Smooth muscle cell (in vitro differentiated cells): ENCODE results near the gene PXDN. TPM values are rescaled to one million over a fixed set of nuclear protein-coding genes. Genes with fewer than 3 reads are reported as not detected.

Experiments
- DNase-seq: peaks from one replicate; lab custom pipeline; 2025; ENCODE audit not compliant: unreplicated experiment; lab: John Stamatoyannopoulos, UW
- H2AFZ ChIP-seq: fragments of 200-600 bp; sonication (generic); 2 replicates; pipeline ENCODE4 v1.6.0; 2016; ENCODE audit warnings: antibody characterized with exemption, low read depth, mild to moderate bottlenecking
- H3F3A ChIP-seq: fragments of 200-600 bp; sonication (generic); 2 replicates; pipeline ENCODE4 v1.6.0; 2017; ENCODE audit warnings: antibody characterized with exemption, low read depth
- H3K27ac ChIP-seq: fragments of 200-600 bp; sonication (generic); 2 replicates; pipeline ENCODE4 v1.5.1; 2016; ENCODE audit warnings: low read depth, mild to moderate bottlenecking
- H3K27me3 ChIP-seq: fragments of 200-600 bp; sonication (generic); 2 replicates; pipeline ENCODE4 v1.6.1; 2016; ENCODE audit warnings: low read depth, mild to moderate bottlenecking
- H3K36me3 ChIP-seq: fragments of 200-600 bp; sonication (generic); 2 replicates; pipeline ENCODE4 v1.5.1; 2016; ENCODE audit warnings: low read depth
- H3K4me1 ChIP-seq: fragments of 200-600 bp; sonication (generic); 2 replicates; pipeline ENCODE4 v1.5.1; 2016; ENCODE audit warnings: low read depth
- H3K4me2 ChIP-seq: fragments of 200-600 bp; sonication (generic); 2 replicates; pipeline ENCODE4 v1.6.0; 2016; ENCODE audit warnings: mild to moderate bottlenecking
- H3K4me3 ChIP-seq: fragments of 200-600 bp; sonication (generic); 2 replicates; pipeline ENCODE4 v1.5.1; 2016; ENCODE audit warnings: mild to moderate bottlenecking
- H3K79me2 ChIP-seq: fragments of 200-600 bp; sonication (generic); 2 replicates; pipeline ENCODE4 v1.6.0; 2016; ENCODE audit warnings: low read depth, mild to moderate bottlenecking
- H3K9ac ChIP-seq: fragments of 200-600 bp; sonication (generic); 2 replicates; pipeline ENCODE4 v1.6.0; 2016; ENCODE audit warnings: low read depth
- H3K9me3 ChIP-seq: fragments of 200-600 bp; sonication (generic); replicated peaks from 2 replicates; pipeline ENCODE4 v1.5.1; 2016; ENCODE audit warnings: low read depth
- H4K20me1 ChIP-seq: fragments of 200-600 bp; sonication (generic); 2 replicates; pipeline ENCODE4 v1.6.0; 2016; ENCODE audit warnings: low read depth
- CTCF ChIP-seq: fragments of 200-600 bp; sonication (generic); IDR thresholded peaks from 2 replicates; pipeline ENCODE4 v1.5.1; 2017; ENCODE audit warnings: borderline replicate concordance, mild to moderate bottlenecking, antibody characterized with exemption; ENCODE audit not compliant: insufficient read depth, poor library complexity, severe bottlenecking
- WGBS: methylation state at CpG from one replicate; pipeline ENCODE4 v1.1.7; 2016; ENCODE audit warnings: low lambda C conversion rate; 5-methylcytosine and 5-hydroxymethylcytosine counted together
- polyA plus RNA-seq: library from polyadenylated mRNA; unstranded; fragments of >200 nt; fragmentation: Nextera tagmentation; extraction: Ambion mirVana; gene quantifications from 2 replicates; pipeline ENCODE4 v1.2.1, GENCODE V29; 2016
- total RNA-seq: library from RNA; depleted of rRNA; stranded (reverse); fragments of >200 nt; gene quantifications from 2 replicates; pipeline ENCODE4 v1.2.3, GENCODE V29; 2014

PXDN gene
- total and polyA plus RNA-seq, 2 experiments from 2014 or later = 328 to 333 TPM

GRCh38 chr2:1658394-1659151 lies 85.7 kb downstream of the PXDN start:
- H3K79me2 ChIP-seq = peaks cover 3% of the 10 kb centered on the region
- no peak overlapping the region for H3K27ac ChIP-seq
- H3K9ac ChIP-seq = no peak overlapping the region
- no peak overlapping the region for H2AFZ ChIP-seq
- H3K4me3 ChIP-seq = no peak overlapping the region
- H3K9me3 ChIP-seq = no peaks in the 10 kb centered on the region
- H3K4me2 ChIP-seq = no peak overlapping the region
- no peak for TF ChIP-seq CTCF
- peaks cover 17% of the 10 kb centered on the region for H3K36me3 ChIP-seq
- no peaks in the 10 kb centered on the region for H3K4me1 ChIP-seq
- peaks cover 4% of the 10 kb centered on the region for H3F3A ChIP-seq
- no peaks in the 10 kb centered on the region for H3K27me3 ChIP-seq
- DNase-seq = no peak
- 97% methylated on average over 16 of the region's 26 CpGs for WGBS
- peaks cover 16% of the 10 kb centered on the region for H4K20me1 ChIP-seq

GRCh38 chr2:1656961-1657841 lies 87.1 kb downstream of the PXDN start:
- no peak overlapping the region for H2AFZ ChIP-seq
- peaks cover 3% of the 10 kb centered on the region for H3K79me2 ChIP-seq
- TF ChIP-seq CTCF = no peak
- H3K27me3 ChIP-seq = no peaks in the 10 kb centered on the region
- H3F3A ChIP-seq = peaks cover 4% of the 10 kb centered on the region
- no peaks in the 10 kb centered on the region for H3K9me3 ChIP-seq
- peaks cover 13% of the 10 kb centered on the region for H3K36me3 ChIP-seq
- H4K20me1 ChIP-seq = peaks cover 3% of the 10 kb centered on the region
- no peak overlapping the region for H3K9ac ChIP-seq
- WGBS = 73% methylated on average over 7 of the region's 7 CpGs
- no peaks in the 10 kb centered on the region for H3K4me1 ChIP-seq
- no peak overlapping the region for H3K4me3 ChIP-seq
- no peak overlapping the region for H3K4me2 ChIP-seq
- peak overlapping the region; percentile 97 for H3K27ac ChIP-seq
- no peak for DNase-seq

- H2AFZ ChIP-seq = no peak overlapping the region
- H3K27ac ChIP-seq = peak overlapping the region; percentile 97
Measured at GRCh38 chr2:1656326-1656960, 87.9 kb downstream of the PXDN start.

More at GRCh38 chr2:1656326-1656960, 87.9 kb downstream of the PXDN start:
- H3F3A ChIP-seq = peaks cover 4% of the 10 kb centered on the region
- H3K4me2 ChIP-seq = no peak overlapping the region
- no peak overlapping the region for H3K4me3 ChIP-seq
- H3K9ac ChIP-seq = no peak overlapping the region
- no peak for TF ChIP-seq CTCF
- peaks cover 3% of the 10 kb centered on the region for H3K79me2 ChIP-seq
- peaks cover 18% of the 10 kb centered on the region for H3K36me3 ChIP-seq
- no peaks in the 10 kb centered on the region for H4K20me1 ChIP-seq
- 91% methylated on average over 6 of the region's 6 CpGs for WGBS
- no peaks in the 10 kb centered on the region for H3K9me3 ChIP-seq
- H3K4me1 ChIP-seq = no peaks in the 10 kb centered on the region
- no peaks in the 10 kb centered on the region for H3K27me3 ChIP-seq
- no peak for DNase-seq
